GM18498 (cell line): ENCODE results near the gene TMEM126A.
"Not testable (repeated sequence)": the region's sequence is repeated elsewhere in the genome, so short reads cannot be mapped to it uniquely, and the experiment has no call there.

Experiments
- ATAC-seq: cut with Tn5 transposase; IDR thresholded peaks from one replicate; pipeline ENCODE4 v1.9.1; 2021; ENCODE audit warnings: mild to moderate bottlenecking, moderate library complexity; ENCODE audit not compliant: unreplicated experiment

Gene TMEM126A

GRCh38 chr11:85647604-85648299 lies at the start of gene TMEM126A:
TSS of gene TMEM126A (plus strand) at chr11:85647967. CDS start at chr11:85650256, 2,289 bp downstream.
- peak; percentile 100 for ATAC-seq

GRCh38 chr11:85599083-85599482 lies 48.7 kb upstream of the TMEM126A start:
- ATAC-seq = no peak

GRCh38 chr11:85602526-85603213 lies 45.1 kb upstream of the TMEM126A start:
- ATAC-seq = no peak

GRCh38 chr11:85603220-85603619 lies 44.5 kb upstream of the TMEM126A start:
- ATAC-seq = no peak

DNA sequence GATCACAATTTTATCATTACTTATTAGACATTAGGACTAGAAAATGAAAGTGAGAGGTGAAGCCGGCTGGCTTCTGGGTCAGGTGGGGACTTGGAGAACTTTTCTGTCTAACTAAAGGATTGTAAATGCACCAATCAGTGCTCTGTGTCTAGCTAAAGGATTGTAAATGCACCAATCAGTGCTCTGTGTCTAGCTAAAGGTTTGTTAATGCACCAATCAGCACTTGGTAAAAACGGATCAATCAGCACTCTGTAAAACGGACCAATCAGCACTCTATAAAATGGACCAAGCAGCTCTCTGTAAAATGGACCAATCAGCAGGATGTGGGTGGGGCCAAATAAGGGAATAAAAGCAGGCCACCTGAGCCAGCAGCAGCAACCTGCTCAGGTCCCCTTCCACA lies 41.5 kb upstream of the TMEM126A start:
- ATAC-seq = not testable (repeated sequence)

- not testable (repeated sequence) for ATAC-seq
Observed at GRCh38 chr11:85608621-85609020, 39.1 kb upstream of the TMEM126A start.

DNA sequence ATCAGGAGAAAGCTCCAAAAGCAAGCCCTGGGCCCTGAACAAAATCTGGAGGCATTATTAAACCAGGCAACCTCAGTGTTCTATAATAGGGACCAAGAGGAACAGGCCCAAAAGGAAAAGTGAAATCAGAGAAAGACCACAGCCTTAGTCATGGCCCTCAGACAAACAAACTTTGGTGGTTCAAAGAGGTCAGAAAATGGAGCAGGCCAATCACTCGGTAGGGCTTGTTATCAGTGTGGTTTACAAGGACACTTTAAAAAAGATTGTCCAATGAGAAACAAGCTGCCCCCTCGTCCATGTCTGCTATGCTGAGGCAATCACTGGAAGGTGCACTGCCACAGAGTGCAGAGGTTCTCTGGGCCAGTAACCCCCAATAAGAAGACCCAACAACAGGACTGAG lies 38.5 kb upstream of the TMEM126A start:
- ATAC-seq = not testable (repeated sequence)

- not testable (repeated sequence) for ATAC-seq
Observed at GRCh38 chr11:85611643-85612042, 36.1 kb upstream of the TMEM126A start.

GRCh38 chr11:85619499-85619898 lies 28.3 kb upstream of the TMEM126A start:
- no peak for ATAC-seq

DNA sequence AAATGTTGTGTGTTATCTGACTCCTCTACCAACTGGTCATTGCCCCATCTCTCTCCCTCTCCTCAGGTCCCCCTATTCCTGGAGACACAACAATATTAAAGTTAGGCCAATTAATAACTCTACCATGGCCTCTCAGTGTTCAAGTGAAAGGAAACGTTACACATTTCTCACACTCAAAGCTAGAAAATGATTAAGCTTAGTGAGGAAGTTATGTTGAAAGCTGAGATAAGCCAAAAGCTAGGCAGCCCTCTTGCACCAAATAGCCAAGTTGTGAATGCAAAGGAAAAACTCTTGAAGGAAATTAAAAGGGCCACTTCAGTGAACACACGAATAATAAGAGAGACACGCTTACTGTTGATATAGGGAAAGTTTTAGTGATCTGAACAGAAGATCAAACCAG lies 27.5 kb upstream of the TMEM126A start:
- no peak for ATAC-seq

DNA sequence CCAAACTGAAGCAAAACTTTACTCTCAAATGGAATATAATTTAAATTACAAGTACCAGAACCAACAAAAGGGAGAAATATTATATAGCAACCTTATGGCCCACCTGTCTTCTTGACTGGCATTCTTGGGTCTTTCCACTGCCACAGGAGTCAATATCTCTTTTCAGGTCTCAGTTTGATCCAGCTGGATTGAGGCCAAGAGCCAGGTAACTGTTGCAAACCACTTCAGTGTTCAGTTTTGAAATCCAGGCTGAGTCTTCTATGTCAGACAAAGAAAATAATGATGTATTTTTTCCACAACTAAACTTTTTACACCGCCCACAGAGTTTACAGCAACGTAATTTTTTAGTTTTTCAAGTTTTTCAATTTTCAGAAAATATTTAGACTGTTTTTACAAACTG lies 21.3 kb upstream of the TMEM126A start:
- no peak for ATAC-seq

GRCh38 chr11:85627332-85627997 lies 20.3 kb upstream of the TMEM126A start, which contains the start of gene DLG2:
TSS of gene DLG2 (minus strand) at chr11:85627344.
- no peak for ATAC-seq

- ATAC-seq = peak; percentile 99
Observed at GRCh38 chr11:85627998-85628770, 19.6 kb upstream of the TMEM126A start, which contains the start of gene TMEM126B. TSS of gene TMEM126B (plus strand) at chr11:85628593. CDS start at chr11:85628608, 15 bp downstream.

GRCh38 chr11:85628771-85629341 lies 18.9 kb upstream of the TMEM126A start:
- ATAC-seq = peak; percentile 20

GRCh38 chr11:85634747-85635146 lies 13.0 kb upstream of the TMEM126A start:
- ATAC-seq = no peak

- ATAC-seq = no peak
Observed at GRCh38 chr11:85643191-85643614, 4.6 kb upstream of the TMEM126A start.

GRCh38 chr11:85647078-85647477 lies 689 bp upstream of the TMEM126A start:
- ATAC-seq = no peak

DNA sequence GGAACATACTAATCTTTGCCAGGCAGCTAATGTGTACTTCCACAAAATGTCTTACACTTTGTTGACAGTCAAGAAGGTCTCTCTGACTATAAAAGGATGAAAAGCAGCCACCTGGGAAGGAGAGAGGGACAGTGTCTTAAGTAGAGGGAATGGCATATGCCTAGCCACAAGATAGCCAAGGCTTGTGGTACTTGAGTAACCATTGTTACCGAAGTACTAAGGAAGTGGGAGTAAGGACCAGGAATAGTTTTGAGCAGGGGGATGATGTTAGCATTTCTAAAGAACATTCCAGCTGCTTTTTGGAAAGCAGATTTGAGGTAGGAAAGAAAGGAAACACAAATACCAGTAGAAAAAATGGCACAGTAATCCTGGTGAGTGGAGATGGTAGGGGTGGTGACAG lies 3.4 kb downstream of the TMEM126A start:
- no peak for ATAC-seq

DNA sequence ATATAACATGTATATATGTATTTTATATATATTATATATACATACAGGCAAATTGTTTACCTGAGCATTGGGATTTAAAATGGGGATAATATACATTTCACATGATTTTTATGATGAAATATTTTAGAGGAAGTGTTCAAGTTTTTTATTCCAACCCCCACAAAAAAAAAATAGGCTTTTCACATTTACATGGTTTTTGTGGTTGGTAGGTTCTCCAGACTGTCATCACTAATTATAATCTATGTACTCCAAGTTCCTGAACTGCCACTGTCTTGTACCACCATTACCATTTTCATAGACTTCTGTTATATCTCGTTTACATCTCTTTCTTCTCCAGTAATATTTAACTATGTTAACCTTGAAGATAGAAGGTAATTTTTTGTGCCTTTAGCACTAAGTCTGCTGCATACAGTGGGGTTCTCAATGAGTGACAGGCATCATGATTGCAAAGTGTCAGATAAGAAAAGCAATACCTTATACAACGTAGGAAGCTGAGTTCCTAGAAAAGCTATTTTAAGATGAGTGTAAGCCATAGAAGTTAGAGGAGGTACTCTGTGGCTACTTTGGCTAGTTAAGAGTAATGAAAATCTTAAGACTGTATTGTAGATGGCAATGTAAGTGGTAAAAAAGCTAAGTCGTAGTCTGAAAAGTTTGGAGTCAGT lies 5.2 kb downstream of the TMEM126A start:
- ATAC-seq = no peak

GRCh38 chr11:85654343-85654742 lies 6.6 kb downstream of the TMEM126A start:
- not testable (repeated sequence) for ATAC-seq
